ENCODE results near the gene SLC38A7. TPM values are rescaled to one million over a fixed set of nuclear protein-coding genes. Genes with fewer than 3 reads are reported as not detected.

SLC38A7 gene
- total RNA-seq, 1 experiment from 2014 or later: 26.6 TPM

GRCh38 chr16:58723109-58723508 lies 38.5 kb upstream of the SLC38A7 start:
- Mint-ChIP-seq H3K9me3 (no peaks in the 10 kb centered on the region), H3K36me3 (ENCODE audit: insufficient read depth in 1 of 3, low read depth in 3 of 3) (peaks cover 23 to 50% (median 38%) of the 10 kb centered on the region in 3 experiments; a peak in 6 of 7 replicates), H3K4me3 (no peak overlapping the region), H3K27me3 (ENCODE audit: low read depth) (no peaks in the 10 kb centered on the region), H3K27ac (no peak overlapping the region), H3K4me1 (no peaks in the 10 kb centered on the region)
- H3K79me2 ChIP-seq (ENCODE audit: insufficient read depth, low read length): no peaks in the 10 kb centered on the region; the same call in 1 of the 2 replicates
- H3K4me1 ChIP-seq (ENCODE audit: insufficient read depth, low read length): no peaks in the 10 kb centered on the region
- H3T11ph ChIP-seq (ENCODE audit: low read length): no peak overlapping the region
- H3K23ac ChIP-seq (ENCODE audit: insufficient read length, low read depth, low read length): no peak overlapping the region
- H2BK20ac ChIP-seq (ENCODE audit: low read depth, low read length, poor library complexity, severe bottlenecking): no peak overlapping the region
- no peak overlapping the region for H3K56ac ChIP-seq (ENCODE audit: insufficient read length, low read depth, low read length)
- no peak overlapping the region for H4K91ac ChIP-seq (ENCODE audit: insufficient read length, low read depth, low read length)
- H3K14ac ChIP-seq (ENCODE audit: insufficient read depth, low read length): no peak overlapping the region
- no peak overlapping the region for H2BK12ac ChIP-seq (ENCODE audit: insufficient read length, low read depth, low read length)
- H2BK5ac ChIP-seq (ENCODE audit: insufficient read length, low read length): no peak overlapping the region
- TF ChIP-seq, protein P1, sequence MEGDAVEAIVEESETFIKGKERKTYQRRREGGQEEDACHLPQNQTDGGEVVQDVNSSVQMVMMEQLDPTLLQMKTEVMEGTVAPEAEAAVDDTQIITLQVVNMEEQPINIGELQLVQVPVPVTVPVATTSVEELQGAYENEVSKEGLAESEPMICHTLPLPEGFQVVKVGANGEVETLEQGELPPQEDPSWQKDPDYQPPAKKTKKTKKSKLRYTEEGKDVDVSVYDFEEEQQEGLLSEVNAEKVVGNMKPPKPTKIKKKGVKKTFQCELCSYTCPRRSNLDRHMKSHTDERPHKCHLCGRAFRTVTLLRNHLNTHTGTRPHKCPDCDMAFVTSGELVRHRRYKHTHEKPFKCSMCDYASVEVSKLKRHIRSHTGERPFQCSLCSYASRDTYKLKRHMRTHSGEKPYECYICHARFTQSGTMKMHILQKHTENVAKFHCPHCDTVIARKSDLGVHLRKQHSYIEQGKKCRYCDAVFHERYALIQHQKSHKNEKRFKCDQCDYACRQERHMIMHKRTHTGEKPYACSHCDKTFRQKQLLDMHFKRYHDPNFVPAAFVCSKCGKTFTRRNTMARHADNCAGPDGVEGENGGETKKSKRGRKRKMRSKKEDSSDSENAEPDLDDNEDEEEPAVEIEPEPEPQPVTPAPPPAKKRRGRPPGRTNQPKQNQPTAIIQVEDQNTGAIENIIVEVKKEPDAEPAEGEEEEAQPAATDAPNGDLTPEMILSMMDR (conservative IDR thresholded peaks at IDR 0.05): no peak
- no peaks in the 10 kb centered on the region for H4K20me1 ChIP-seq (ENCODE audit: control insufficient read depth, insufficient read depth, insufficient read length)
- no peak for DNase-seq
- no peaks in the 10 kb centered on the region for H3K9me3 ChIP-seq (ENCODE audit: control insufficient read depth, low read depth, low read length)
- H2AK5ac ChIP-seq (ENCODE audit: insufficient read length, low read length): no peak overlapping the region
- no peak overlapping the region for H3K27ac ChIP-seq (ENCODE audit: insufficient read length, low read depth, low read length)
- H3K23me2 ChIP-seq (ENCODE audit: insufficient read length, low read depth, low read length, poor library complexity, severe bottlenecking): no peaks in the 10 kb centered on the region
- no peak overlapping the region for H2AFZ ChIP-seq (ENCODE audit: low read length)
- no peak overlapping the region for H2BK15ac ChIP-seq (ENCODE audit: low read depth, low read length)
- no peak overlapping the region for H3K4ac ChIP-seq (ENCODE audit: low read depth, low read length)
- no peak overlapping the region for H4K8ac ChIP-seq (replicated peaks; ENCODE audit: insufficient read length, low read depth, low read length)
- no peak overlapping the region for H3K18ac ChIP-seq (ENCODE audit: insufficient read length, low read depth, low read length)
- H2BK120ac ChIP-seq (ENCODE audit: low read depth, low read length, poor library complexity, severe bottlenecking): no peak overlapping the region
- no peaks in the 10 kb centered on the region for H3K79me1 ChIP-seq (ENCODE audit: insufficient read depth, low read depth, low read length, poor library complexity, severe bottlenecking)
- no peak overlapping the region for H4K5ac ChIP-seq (ENCODE audit: insufficient read length, low read depth, low read length)
- no peaks in the 10 kb centered on the region for H3K27me3 ChIP-seq (ENCODE audit: insufficient read depth, low read length)
- H3K4me2 ChIP-seq (ENCODE audit: insufficient read depth, insufficient read length, low read length): no peak overlapping the region
- H3K9ac ChIP-seq (ENCODE audit: extremely low read depth, insufficient read length, low read length): no peak overlapping the region
- no CpG with 5 or more reads among the region's 3 CpGs for WGBS (ENCODE audit: extremely low coverage, insufficient read length, low lambda C conversion rate)
